ENCODE results near the gene VEGFD. TPM values are rescaled to one million over a fixed set of nuclear protein-coding genes. Genes with fewer than 3 reads are reported as not detected.

VEGFD gene
- total and polyA plus RNA-seq, 2 of the 4 experiments (the other 2 are of a cell fraction), result 0.18 to 0.19 TPM

GRCh38 chrX:15328131-15328530 lies 56.1 kb downstream of the VEGFD start:
- Histone ChIP-seq H3K27me3 (ENCODE audit: control insufficient read depth, insufficient read depth, low read length) (no peaks in the 10 kb centered on the region; the same call in 1 of the 2 replicates), H4K5ac (ENCODE audit: low read depth, low read length) (no peak overlapping the region), H2BK5ac (ENCODE audit: low read depth, low read length, poor library complexity, severe bottlenecking) (no peak overlapping the region), H3K79me1 (ENCODE audit: low read depth in 1 of 2, low read length in 2 of 2) (no peaks in the 10 kb centered on the region), H2AFZ (replicated peaks; ENCODE audit: low read length, poor library complexity) (no peak overlapping the region), H2AK5ac (ENCODE audit: low read depth, low read length) (no peak overlapping the region), H3K18ac (ENCODE audit: low read depth, low read length) (no peak overlapping the region), H2AK9ac (replicated peaks; ENCODE audit: low read depth, low read length, poor library complexity) (no peak overlapping the region), H3K4me3 (ENCODE audit: insufficient read depth, low read depth, low read length) (no peak overlapping the region), H2BK20ac (ENCODE audit: low read depth, low read length) (no peak overlapping the region), H3K14ac (replicated peaks; ENCODE audit: low read depth, low read length) (no peak overlapping the region), H4K20me1 (ENCODE audit: insufficient read depth, low read length) (no peaks in the 10 kb centered on the region), H3K23ac (ENCODE audit: low read depth, low read length) (no peak overlapping the region), H3K9me1 (ENCODE audit: insufficient read depth, low read length) (no peaks in the 10 kb centered on the region), H3K9me3 (ENCODE audit: control insufficient read depth, insufficient read depth, low read length) (no peaks in the 10 kb centered on the region), H2BK15ac (ENCODE audit: low read depth, low read length) (no peak overlapping the region), H3K36me3 (ENCODE audit: control insufficient read depth, insufficient read depth, low read length) (no peaks in the 10 kb centered on the region), H3K4me2 (ENCODE audit: low read depth, low read length) (no peak overlapping the region), H3K4ac (ENCODE audit: low read depth, low read length) (no peak overlapping the region), H3K9ac (ENCODE audit: low read depth, low read length) (no peak overlapping the region), H4K91ac (ENCODE audit: insufficient read depth, low read depth, low read length) (no peak overlapping the region), H4K8ac (ENCODE audit: low read depth in 2 of 2, low read length in 2 of 2) (no peak overlapping the region), H3K56ac (ENCODE audit: extremely low read depth, insufficient read depth, low read length) (no peak overlapping the region), H3K4me1 (ENCODE audit: control insufficient read depth, insufficient read depth, low read length) (no peaks in the 10 kb centered on the region), H3K27ac (ENCODE audit: insufficient read depth, low read length) (no peak overlapping the region), H2BK120ac (ENCODE audit: low read depth, low read length) (no peak overlapping the region)
- POLR2A ChIA-PET (ENCODE audit: unreplicated experiment), result no interaction called here
- no peak for TF ChIP-seq CTCF (conservative IDR thresholded peaks at IDR 0.05; ENCODE audit: low read depth, low read length)
- no peak for TF ChIP-seq RAD21 (IDR thresholded peaks at IDR 0.05; ENCODE audit: low read length)
- no peak for TF ChIP-seq SMC3 (IDR thresholded peaks at IDR 0.05; ENCODE audit: low read depth, low read length)
- no peak for TF ChIP-seq USF2 (IDR thresholded peaks at IDR 0.05; ENCODE audit: low read depth, low read length)
- TF ChIP-seq FOS (IDR thresholded peaks at IDR 0.05; ENCODE audit: low read depth, low read length), result no peak
- no peak for TF ChIP-seq CEBPB (IDR thresholded peaks at IDR 0.05; ENCODE audit: low read depth, low read length)
- TF ChIP-seq ELK1 (IDR thresholded peaks at IDR 0.05; ENCODE audit: borderline replicate concordance, low read depth, low read length), result no peak
- no peak for TF ChIP-seq CHD1 (IDR thresholded peaks at IDR 0.05; ENCODE audit: low read depth, low read length)
- no peak for TF ChIP-seq RFX5 (IDR thresholded peaks at IDR 0.05; ENCODE audit: low read depth, low read length)
- no peak for TF ChIP-seq BHLHE40 (IDR thresholded peaks at IDR 0.05; ENCODE audit: low read depth, low read length)
- no peak for TF ChIP-seq MAFK (IDR thresholded peaks at IDR 0.05; ENCODE audit: low read depth, low read length)
- TF ChIP-seq MAZ (IDR thresholded peaks at IDR 0.05; ENCODE audit: borderline replicate concordance, low read depth, low read length), result no peak
- dilution Hi-C loops (cut with HindIII; ENCODE audit: low sequenced_read_pairs, unreplicated experiment), result no loop called here
- no peak for ATAC-seq (ENCODE audit: low read depth)
- DNase-seq, result no peak
- in situ Hi-C loops (cut with MboI; ENCODE audit: low sequenced_read_pairs), result no loop called here
- WGBS, 2 experiments (ENCODE audit: extremely low coverage in 2 of 2, insufficient read length in 1 of 2), result no CpG with 5 or more reads among the region's 3 CpGs
- BruUV-seq (replicated peaks), result no TSS peak
- intact Hi-C loops (cut with micrococcal nuclease), result no loop called here
- CTCF ChIA-PET, result no interaction called here

Measured in IMR-90 (cell line).